Neural progenitor cell (in vitro differentiated cells): Measurements from ENCODE around the gene TRIM10. TPM values are rescaled to one million over a fixed set of nuclear protein-coding genes. Genes with fewer than 3 reads are reported as not detected.

Experiments
- DNase-seq: peaks from one replicate; pipeline ENCODE4 v3.0.0-alpha.2; 2016; ENCODE audit warnings: low spot score
- H2AFZ ChIP-seq: fragments of 200-600 bp; sonication (generic); replicated peaks from 2 replicates; pipeline ENCODE4 v1.6.1; 2016; ENCODE audit warnings: antibody characterized with exemption
- H3F3A ChIP-seq: fragments of 200-600 bp; sonication (generic); 2 replicates; pipeline ENCODE4 v1.6.1; 2016; ENCODE audit warnings: antibody characterized with exemption, low read depth
- H3K27ac ChIP-seq: fragments of 200-600 bp; sonication (generic); 2 replicates; pipeline ENCODE4 v1.5.1; 2016; ENCODE audit warnings: mild to moderate bottlenecking
- H3K27me3 ChIP-seq: fragments of 200-600 bp; sonication (generic); 2 replicates; pipeline ENCODE4 v1.6.1; 2016; ENCODE audit warnings: mild to moderate bottlenecking, moderate library complexity
- H3K36me3 ChIP-seq: fragments of 200-600 bp; sonication (generic); 2 replicates; pipeline ENCODE4 v1.5.1; 2016
- H3K4me1 ChIP-seq: fragments of 200-600 bp; sonication (generic); 2 replicates; pipeline ENCODE4 v1.6.1; 2016; ENCODE audit warnings: mixed run types
- H3K4me2 ChIP-seq: fragments of 200-600 bp; sonication (generic); 2 replicates; pipeline ENCODE4 v1.6.1; 2016
- H3K4me3 ChIP-seq: fragments of 200-600 bp; sonication (generic); 2 replicates; pipeline ENCODE4 v1.5.1; 2016
- H3K79me2 ChIP-seq: fragments of 200-600 bp; sonication (generic); 2 replicates; pipeline ENCODE4 v1.6.1; 2016; ENCODE audit warnings: low read depth
- H3K9ac ChIP-seq: fragments of 200-600 bp; sonication (generic); 2 replicates; pipeline ENCODE4 v1.6.1; 2016
- H3K9me3 ChIP-seq: fragments of 200-600 bp; sonication (generic); 2 replicates; pipeline ENCODE4 v1.5.1; 2016; ENCODE audit warnings: low read depth
- H4K20me1 ChIP-seq: fragments of 200-600 bp; sonication (generic); 2 replicates; pipeline ENCODE4 v1.6.1; 2016; ENCODE audit warnings: low read depth
- H3K27ac Mint-ChIP-seq: 3 replicates; pipeline ENCODE4 v1.8.0; 2021; ENCODE audit warnings: mixed read lengths
- H3K27me3 Mint-ChIP-seq: 2 replicates; pipeline ENCODE4 v1.8.0; 2022; ENCODE audit warnings: low read depth, mild to moderate bottlenecking, inconsistent platforms, moderate library complexity, mixed read lengths; ENCODE audit not compliant: insufficient read depth
- H3K36me3 Mint-ChIP-seq: 3 replicates; pipeline ENCODE4 v1.8.0; 2021; ENCODE audit warnings: mixed read lengths
- H3K4me1 Mint-ChIP-seq: 3 replicates; pipeline ENCODE4 v1.8.0; 2021; ENCODE audit warnings: mixed read lengths
- H3K4me3 Mint-ChIP-seq: 3 replicates; pipeline ENCODE4 v1.8.0; 2021; ENCODE audit warnings: mild to moderate bottlenecking, moderate library complexity, mixed read lengths
- H3K9me3 Mint-ChIP-seq: 3 replicates; pipeline ENCODE4 v1.8.0; 2020; ENCODE audit warnings: mixed read lengths
- EZH2 ChIP-seq: fragments of 200-600 bp; sonication (generic); IDR thresholded peaks from 2 replicates; pipeline ENCODE4 v1.6.1; 2017; ENCODE audit warnings: antibody characterized with exemption, mild to moderate bottlenecking, moderate library complexity
- EZH2phosphoT487 ChIP-seq: fragments of 200-600 bp; sonication (generic); IDR thresholded peaks from 2 replicates; pipeline ENCODE4 v1.6.1; 2017; ENCODE audit warnings: antibody characterized with exemption
- total RNA-seq: library from RNA; depleted of rRNA; stranded (reverse); fragments of >200 nt; gene quantifications from 2 replicates; pipeline ENCODE4 v1.2.3, GENCODE V29; 2015; ENCODE audit warnings: low replicate concordance
- TF ChIP-seq, protein P1 (sequence below): fragments of 200-600 bp; sonication (generic); IDR thresholded peaks from 2 replicates; pipeline ENCODE4 v1.5.1; 2017; ENCODE audit warnings: antibody characterized with exemption, mild to moderate bottlenecking

The TRIM10 gene
- total RNA-seq, 1 donor from 2014 or later = not detected

- Histone ChIP-seq H3K4me2 (no peak overlapping the region), H2AFZ (no peak overlapping the region)
- no peaks in the 10 kb centered on the region for H3K9me3 Mint-ChIP-seq
Observed at GRCh38 chr6:30151580-30151979, 9.4 kb downstream of the TRIM10 start.

DNA sequence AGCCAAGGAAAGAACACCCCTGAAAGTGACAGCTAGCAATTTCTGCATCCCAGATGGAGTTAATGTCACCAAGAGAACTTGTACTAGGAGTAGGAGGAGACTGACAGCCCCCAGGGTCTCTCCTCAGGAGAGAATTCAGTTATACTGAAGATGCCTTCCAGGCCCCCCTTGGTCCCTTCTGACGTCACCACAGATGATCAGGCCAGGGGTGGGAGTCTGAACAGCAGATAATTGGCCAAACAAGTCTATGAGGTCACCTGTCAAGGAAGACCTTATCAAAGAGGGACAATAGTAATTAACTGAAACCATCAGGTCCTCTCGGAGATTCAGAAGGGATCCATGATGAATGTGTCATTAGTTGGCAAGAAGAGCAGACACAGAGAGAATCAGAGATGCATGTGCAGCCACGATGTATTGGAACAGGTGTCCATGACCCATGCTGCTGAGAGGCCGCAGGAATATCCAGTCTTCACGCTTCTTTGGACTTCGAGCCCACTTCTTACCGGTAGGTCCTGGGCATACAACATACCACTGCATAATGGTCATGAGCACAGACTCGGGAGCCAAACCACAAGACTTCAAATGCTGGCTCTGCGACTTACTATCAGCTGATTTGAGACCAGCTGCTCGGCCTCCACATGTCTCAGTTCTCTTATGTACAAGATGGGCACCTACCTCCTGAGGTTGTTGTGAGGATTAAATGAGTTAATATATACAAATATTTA, 10.2 kb downstream of the TRIM10 start:
- no peak for DNase-seq
- H2AFZ ChIP-seq = no peak overlapping the region
- H3K27me3 ChIP-seq = peaks cover 13% of the 10 kb centered on the region
- no peak overlapping the region for H3K4me3 ChIP-seq
- H3K9ac ChIP-seq = no peak overlapping the region
- Mint-ChIP-seq H3K27ac (no peak overlapping the region), H3K4me1 (no peaks in the 10 kb centered on the region), H3K4me3 (no peak overlapping the region), H3K36me3 (no peaks in the 10 kb centered on the region), H3K9me3 (no peaks in the 10 kb centered on the region), H3K27me3 (peaks cover 2% of the 10 kb centered on the region)
- no peaks in the 10 kb centered on the region for H3K4me1 ChIP-seq
- no peaks in the 10 kb centered on the region for H3K9me3 ChIP-seq
- no peak overlapping the region for H3K4me2 ChIP-seq
- H3F3A ChIP-seq = no peaks in the 10 kb centered on the region
- TF ChIP-seq EZH2phosphoT487 (no peak), EZH2 (no peak)
- TF ChIP-seq, protein P1, sequence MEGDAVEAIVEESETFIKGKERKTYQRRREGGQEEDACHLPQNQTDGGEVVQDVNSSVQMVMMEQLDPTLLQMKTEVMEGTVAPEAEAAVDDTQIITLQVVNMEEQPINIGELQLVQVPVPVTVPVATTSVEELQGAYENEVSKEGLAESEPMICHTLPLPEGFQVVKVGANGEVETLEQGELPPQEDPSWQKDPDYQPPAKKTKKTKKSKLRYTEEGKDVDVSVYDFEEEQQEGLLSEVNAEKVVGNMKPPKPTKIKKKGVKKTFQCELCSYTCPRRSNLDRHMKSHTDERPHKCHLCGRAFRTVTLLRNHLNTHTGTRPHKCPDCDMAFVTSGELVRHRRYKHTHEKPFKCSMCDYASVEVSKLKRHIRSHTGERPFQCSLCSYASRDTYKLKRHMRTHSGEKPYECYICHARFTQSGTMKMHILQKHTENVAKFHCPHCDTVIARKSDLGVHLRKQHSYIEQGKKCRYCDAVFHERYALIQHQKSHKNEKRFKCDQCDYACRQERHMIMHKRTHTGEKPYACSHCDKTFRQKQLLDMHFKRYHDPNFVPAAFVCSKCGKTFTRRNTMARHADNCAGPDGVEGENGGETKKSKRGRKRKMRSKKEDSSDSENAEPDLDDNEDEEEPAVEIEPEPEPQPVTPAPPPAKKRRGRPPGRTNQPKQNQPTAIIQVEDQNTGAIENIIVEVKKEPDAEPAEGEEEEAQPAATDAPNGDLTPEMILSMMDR = no peak
- no peaks in the 10 kb centered on the region for H4K20me1 ChIP-seq
- no peak overlapping the region for H3K27ac ChIP-seq
- no peaks in the 10 kb centered on the region for H3K79me2 ChIP-seq
- no peaks in the 10 kb centered on the region for H3K36me3 ChIP-seq

More at GRCh38 chr6:30151580-30151979, 9.4 kb downstream of the TRIM10 start:
- DNase-seq = no peak
- Mint-ChIP-seq H3K4me1 (no peaks in the 10 kb centered on the region), H3K27ac (no peak overlapping the region), H3K36me3 (no peaks in the 10 kb centered on the region), H3K4me3 (no peak overlapping the region), H3K27me3 (peaks cover 2% of the 10 kb centered on the region)
- H3K27ac ChIP-seq = no peak overlapping the region
- H3K9me3 ChIP-seq = no peaks in the 10 kb centered on the region
- H3F3A ChIP-seq = no peaks in the 10 kb centered on the region
- H3K79me2 ChIP-seq = no peaks in the 10 kb centered on the region
- no peak overlapping the region for H3K4me3 ChIP-seq
- H3K27me3 ChIP-seq = peaks cover 11% of the 10 kb centered on the region
- no peak overlapping the region for H3K9ac ChIP-seq
- no peak for TF ChIP-seq EZH2
- no peak for TF ChIP-seq EZH2phosphoT487
- TF ChIP-seq, protein P1 = no peak
- H3K4me1 ChIP-seq = no peaks in the 10 kb centered on the region
- no peaks in the 10 kb centered on the region for H4K20me1 ChIP-seq
- H3K36me3 ChIP-seq = no peaks in the 10 kb centered on the region

DNA sequence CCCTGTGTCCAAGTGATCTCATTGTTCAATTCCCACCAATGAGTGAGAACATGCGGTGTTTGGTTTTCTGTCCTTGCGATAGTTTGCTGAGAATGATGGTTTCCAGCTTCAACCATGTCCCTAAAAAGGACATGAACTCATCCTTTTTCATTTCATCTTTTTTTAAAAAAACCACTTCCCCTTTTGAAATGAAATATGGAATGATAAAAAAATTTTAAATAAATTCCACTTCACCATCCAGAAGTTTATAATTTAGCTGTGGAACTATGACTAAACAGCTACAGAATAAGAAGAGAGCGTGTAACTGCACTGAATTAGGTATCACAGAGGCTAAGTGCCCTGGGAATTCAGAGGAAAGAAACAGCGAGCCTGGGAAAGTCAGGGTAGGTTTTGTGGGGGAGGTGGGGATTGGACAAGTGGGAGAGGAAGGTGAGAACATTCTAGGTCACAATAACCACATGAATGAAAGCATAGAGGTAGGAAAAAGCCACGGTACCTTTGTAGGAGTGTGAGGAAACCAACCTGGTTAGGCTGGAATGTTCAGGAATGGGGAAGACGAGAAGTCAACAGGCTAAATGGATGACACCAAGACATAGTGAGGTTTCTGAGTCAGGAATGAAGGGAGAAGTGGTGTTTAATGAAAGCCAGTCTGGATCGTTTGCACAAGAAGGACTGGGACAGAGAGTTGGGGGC, 11.0 kb downstream of the TRIM10 start:
- no peak overlapping the region for H3K4me3 ChIP-seq
- H3K36me3 ChIP-seq = no peaks in the 10 kb centered on the region
- no peak overlapping the region for H2AFZ ChIP-seq
- H4K20me1 ChIP-seq = no peaks in the 10 kb centered on the region
- no peaks in the 10 kb centered on the region for H3K9me3 ChIP-seq
- H3K27me3 ChIP-seq = peaks cover 16% of the 10 kb centered on the region
- DNase-seq = no peak
- no peaks in the 10 kb centered on the region for H3K79me2 ChIP-seq
- H3K4me1 ChIP-seq = no peaks in the 10 kb centered on the region
- Mint-ChIP-seq H3K4me3 (no peak overlapping the region), H3K4me1 (no peaks in the 10 kb centered on the region), H3K27ac (no peak overlapping the region), H3K36me3 (no peaks in the 10 kb centered on the region), H3K9me3 (no peaks in the 10 kb centered on the region), H3K27me3 (peaks cover 2% of the 10 kb centered on the region)
- no peak overlapping the region for H3K4me2 ChIP-seq
- no peak overlapping the region for H3K27ac ChIP-seq
- H3K9ac ChIP-seq = no peak overlapping the region
- H3F3A ChIP-seq = no peaks in the 10 kb centered on the region
- no peak for TF ChIP-seq EZH2phosphoT487
- TF ChIP-seq, protein P1 = no peak
- no peak for TF ChIP-seq EZH2
